Bladder microvascular endothelial cell (primary cell): Measurements from ENCODE around the gene IFI16. TPM values are rescaled to one million over a fixed set of nuclear protein-coding genes. Genes with fewer than 3 reads are reported as not detected.

ENCODE experiments used
- total RNA-seq: library from RNA; depleted of rRNA; stranded (reverse); fragments of >200 nt; gene quantifications from 2 replicates; pipeline ENCODE4 v1.2.3, GENCODE V29; 2014

IFI16 gene
- 58.0 and 76.9 TPM in 2 replicates for total RNA-seq

GRCh38 chr1:159009704-159010361, at the start of gene IFI16:
Gene IFI16, plus strand, starts transcription at chr1:159009907. Its CDS starts 4,774 bp downstream, at chr1:159014681.

GRCh38 chr1:159076438-159077119, 66.9 kb downstream of the IFI16 start, which contains the start of gene AIM2:
Gene AIM2, minus strand, starts transcription at chr1:159076766. Its CDS starts 3,267 bp downstream, at chr1:159073499.

Other genes with a start within 250 kb of the IFI16 start
- gene OR6N1, start 237.7 kb upstream of the IFI16 start, total RNA-seq = not detected in 2 replicates
- not detected in 2 replicates for gene OR6N2, start 228.7 kb upstream of the IFI16 start, total RNA-seq
- not detected in 2 replicates for gene MNDA, start 178.6 kb upstream of the IFI16 start, total RNA-seq
- not detected in 2 replicates for gene PYHIN1, start 78.4 kb upstream of the IFI16 start, total RNA-seq
- gene AIM2, start 66.9 kb downstream of the IFI16 start, total RNA-seq = not detected in 2 replicates
- under 0.01 and 0.06 TPM in 2 replicates for gene CADM3, start 161.7 kb downstream of the IFI16 start, total RNA-seq
- gene ACKR1, start 195.0 kb downstream of the IFI16 start, total RNA-seq = not detected in 2 replicates